Measurements from ENCODE around the gene RAB11FIP4.

Gene RAB11FIP4

DNA sequence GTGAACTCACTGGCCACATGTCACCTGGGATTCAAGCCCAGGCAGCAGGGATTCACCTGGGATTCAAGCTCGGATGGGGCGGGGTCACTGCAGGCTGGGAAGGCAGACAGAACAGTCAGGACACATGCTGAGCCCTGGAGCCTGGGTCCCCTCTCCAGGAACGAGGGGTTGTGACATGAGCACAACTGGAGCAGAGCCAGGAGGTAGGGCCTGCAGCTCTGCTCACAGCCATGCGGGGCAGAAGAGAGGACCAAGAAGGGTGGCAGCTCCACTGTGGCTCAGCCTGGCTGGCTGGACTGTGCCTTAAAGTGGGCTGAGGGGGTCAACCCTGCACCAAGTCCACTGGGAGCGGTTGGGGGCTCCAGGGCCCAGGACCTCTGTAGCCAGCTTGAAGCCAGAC lies 150.1 kb downstream of the RAB11FIP4 start:
- FAIRE-seq (no peak), DNase-seq (ENCODE audit: insufficient read length, low spot score) (no peak)
- TF ChIP-seq, protein P1, sequence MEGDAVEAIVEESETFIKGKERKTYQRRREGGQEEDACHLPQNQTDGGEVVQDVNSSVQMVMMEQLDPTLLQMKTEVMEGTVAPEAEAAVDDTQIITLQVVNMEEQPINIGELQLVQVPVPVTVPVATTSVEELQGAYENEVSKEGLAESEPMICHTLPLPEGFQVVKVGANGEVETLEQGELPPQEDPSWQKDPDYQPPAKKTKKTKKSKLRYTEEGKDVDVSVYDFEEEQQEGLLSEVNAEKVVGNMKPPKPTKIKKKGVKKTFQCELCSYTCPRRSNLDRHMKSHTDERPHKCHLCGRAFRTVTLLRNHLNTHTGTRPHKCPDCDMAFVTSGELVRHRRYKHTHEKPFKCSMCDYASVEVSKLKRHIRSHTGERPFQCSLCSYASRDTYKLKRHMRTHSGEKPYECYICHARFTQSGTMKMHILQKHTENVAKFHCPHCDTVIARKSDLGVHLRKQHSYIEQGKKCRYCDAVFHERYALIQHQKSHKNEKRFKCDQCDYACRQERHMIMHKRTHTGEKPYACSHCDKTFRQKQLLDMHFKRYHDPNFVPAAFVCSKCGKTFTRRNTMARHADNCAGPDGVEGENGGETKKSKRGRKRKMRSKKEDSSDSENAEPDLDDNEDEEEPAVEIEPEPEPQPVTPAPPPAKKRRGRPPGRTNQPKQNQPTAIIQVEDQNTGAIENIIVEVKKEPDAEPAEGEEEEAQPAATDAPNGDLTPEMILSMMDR (IDR thresholded peaks at IDR 0.05; ENCODE audit: insufficient read depth, missing control alignments): no peak

DNA sequence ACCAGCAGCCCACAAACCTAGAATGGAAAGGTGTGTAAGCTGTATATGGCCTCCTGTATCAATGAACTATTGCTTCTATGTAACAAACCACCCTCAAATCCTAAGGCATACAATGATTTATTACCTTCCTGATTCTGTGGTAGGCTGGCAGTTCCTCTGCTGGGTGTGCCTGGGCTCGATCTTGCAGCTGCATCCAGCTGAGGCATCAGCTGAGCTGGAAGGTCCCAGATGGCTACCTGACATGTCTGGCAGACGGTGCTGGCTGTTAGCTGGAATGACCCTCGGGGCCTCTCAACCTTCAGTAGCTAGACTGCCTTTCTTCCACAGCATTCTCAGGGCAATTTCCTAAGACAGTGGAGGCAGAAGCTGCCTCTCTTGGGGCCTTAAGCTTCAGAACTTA lies 152.7 kb downstream of the RAB11FIP4 start:
- no peak for FAIRE-seq
- DNase-seq (ENCODE audit: insufficient read length, low spot score): no peak
- TF ChIP-seq, protein P1 (IDR thresholded peaks at IDR 0.05; ENCODE audit: insufficient read depth, missing control alignments): no peak

DNA sequence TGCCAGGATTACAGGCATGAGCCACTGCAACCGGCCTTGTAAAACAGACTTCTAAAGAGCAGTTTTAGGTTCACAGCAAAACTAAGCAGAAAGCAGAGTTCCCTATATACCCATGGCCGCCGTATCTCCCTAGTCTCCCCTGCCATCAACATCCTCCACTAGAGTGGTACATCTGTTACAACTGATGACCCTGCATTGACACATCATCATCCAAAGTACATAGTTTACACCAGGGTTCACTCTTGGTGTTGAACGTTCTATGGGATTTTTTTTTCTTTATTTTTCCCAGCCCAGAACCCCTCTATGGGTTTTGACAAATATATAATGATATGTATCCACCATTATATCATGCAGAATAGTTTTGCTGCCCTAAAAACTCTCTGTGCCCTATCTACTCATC lies 155.2 kb downstream of the RAB11FIP4 start:
- no peak for FAIRE-seq
- TF ChIP-seq, protein P1 (IDR thresholded peaks at IDR 0.05; ENCODE audit: insufficient read depth, missing control alignments): no peak
- no peak for DNase-seq (ENCODE audit: insufficient read length, low spot score)

DNA sequence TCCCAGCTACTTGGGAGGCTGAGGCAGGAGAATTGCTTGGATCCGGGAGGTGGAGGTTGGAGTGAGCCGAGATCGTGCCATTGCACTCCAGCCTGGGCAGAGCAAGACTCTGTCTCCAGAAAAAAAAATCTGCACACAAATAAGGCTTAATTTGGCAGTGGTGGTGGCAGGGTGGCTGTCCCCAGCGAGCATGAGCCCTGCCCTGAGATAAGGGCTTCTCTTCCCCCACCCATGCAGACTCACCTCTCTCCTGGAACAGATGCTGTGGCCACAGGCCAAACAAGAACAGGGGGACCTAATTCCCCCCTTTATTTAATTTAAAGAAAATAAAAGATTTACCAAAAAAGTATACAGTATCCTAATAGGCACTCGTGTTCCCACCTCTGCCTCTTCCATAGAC lies 157.2 kb downstream of the RAB11FIP4 start:
- DNase-seq (ENCODE audit: insufficient read length, low spot score) (no peak), FAIRE-seq (no peak)
- TF ChIP-seq, protein P1 (IDR thresholded peaks at IDR 0.05; ENCODE audit: insufficient read depth, missing control alignments): no peak

DNA sequence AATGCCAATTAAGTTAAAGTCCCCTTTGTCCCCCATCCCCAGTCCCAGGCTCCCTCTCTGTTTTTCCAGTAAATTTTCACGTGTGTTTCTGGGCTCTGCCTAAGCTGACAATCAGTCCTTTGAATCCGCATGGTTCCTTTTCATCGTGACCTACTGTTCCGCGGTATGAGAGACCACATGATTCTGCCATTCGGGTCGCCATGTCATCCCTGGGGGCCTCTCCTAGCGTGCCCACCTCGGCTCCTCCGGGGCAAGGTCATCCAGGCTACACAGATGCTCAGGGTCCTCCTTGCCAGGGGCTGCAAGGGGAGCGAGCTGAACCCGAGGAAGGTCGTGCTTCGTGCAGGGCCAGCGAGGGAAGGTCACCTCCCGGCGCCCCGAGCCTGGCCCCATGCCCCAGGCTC lies 157.6 kb downstream of the RAB11FIP4 start:
- FAIRE-seq: no peak
- TF ChIP-seq, protein P1 (IDR thresholded peaks at IDR 0.05; ENCODE audit: insufficient read depth, missing control alignments): no peak
- no peak for DNase-seq (ENCODE audit: insufficient read length, low spot score)

DNA sequence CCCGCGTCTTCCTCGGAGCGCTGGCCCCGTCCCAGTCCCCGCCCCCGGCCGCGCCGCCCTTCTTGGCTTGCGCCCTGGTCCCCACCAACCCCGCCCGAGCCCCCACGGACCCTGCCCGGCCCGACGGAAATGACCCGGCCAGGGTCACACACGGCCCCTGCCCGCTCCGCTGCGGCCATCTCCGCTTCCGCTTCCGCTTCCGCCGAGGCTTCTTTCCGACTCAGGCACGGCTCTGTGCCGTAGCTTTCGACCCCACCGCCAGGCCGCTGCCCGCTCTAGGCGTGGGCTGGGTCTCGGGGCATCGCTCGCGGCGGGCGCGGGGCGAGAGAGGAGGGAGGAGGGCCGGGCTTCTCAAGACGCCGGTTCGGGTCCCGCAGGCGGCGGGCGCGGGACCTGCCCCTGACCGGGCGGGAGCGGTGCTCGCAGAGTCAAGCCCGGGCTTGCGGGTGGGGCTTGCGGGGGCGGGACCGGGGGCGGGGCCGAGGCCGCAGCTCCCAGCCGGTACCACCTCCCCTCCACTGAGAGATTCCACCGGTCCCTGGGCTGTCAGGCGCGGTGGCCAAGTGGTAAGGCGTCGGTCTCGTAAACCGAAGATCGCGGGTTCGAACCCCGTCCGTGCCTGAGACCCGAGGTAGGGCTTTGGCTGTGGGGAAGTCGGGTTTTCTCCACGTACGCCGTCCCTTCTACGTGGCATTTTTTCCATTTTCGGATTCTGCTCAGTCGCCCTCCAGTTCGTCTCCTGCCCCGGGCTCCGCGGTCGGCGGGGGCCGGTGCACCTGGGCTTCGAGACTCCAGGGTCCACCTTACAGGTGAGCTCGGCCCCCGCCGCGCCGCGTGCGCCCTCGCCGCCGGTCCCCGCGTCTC lies 158.3 kb downstream of the RAB11FIP4 start:
- FAIRE-seq: no peak
- DNase-seq (ENCODE audit: insufficient read length, low spot score): peak; percentile 76
- TF ChIP-seq, protein P1 (IDR thresholded peaks at IDR 0.05; ENCODE audit: insufficient read depth, missing control alignments): no peak

DNA sequence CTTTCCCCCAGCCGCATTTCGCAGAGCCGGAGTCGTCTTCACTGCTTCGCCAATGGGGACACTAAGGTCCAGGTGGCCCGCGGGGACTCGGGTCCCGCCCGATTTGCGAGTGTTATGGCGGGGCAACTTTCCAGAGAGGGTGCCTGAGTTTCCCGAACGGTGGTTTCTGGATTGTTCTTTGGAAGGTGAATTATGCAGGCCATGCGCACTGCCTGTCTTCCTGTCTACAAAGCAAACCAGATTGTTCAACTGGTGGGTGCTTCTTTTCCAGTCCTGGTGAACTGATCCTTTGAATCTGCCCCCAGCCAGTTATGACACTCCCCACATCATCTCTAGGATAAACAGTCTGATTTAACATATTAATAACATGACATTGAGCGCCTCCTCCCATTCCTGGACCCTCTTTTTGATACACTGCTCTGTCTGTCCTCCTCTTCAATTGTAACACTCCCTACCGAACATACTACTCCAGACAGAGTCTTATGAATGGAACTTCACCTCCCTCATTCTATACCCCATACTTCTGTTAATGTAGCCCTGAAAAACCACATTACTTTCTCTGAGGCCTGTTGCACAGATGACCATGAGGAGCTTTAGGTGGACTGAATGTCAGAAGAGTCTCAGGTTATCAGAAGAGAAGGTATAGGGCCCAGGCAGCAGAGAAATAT lies 159.0 kb downstream of the RAB11FIP4 start:
- FAIRE-seq (no peak), DNase-seq (ENCODE audit: insufficient read length, low spot score) (no peak)
- TF ChIP-seq, protein P1 (IDR thresholded peaks at IDR 0.05; ENCODE audit: insufficient read depth, missing control alignments): no peak
